HEK293T (cell line): Measurements from ENCODE around the gene CGB1.
"Not testable (repeated sequence)": the region's sequence is repeated elsewhere in the genome, so short reads cannot be mapped to it uniquely, and the experiment has no call there.

Source experiments
- BHLHE40 ChIP-seq: fragments of 450-650 bp; IDR thresholded peaks from 2 replicates; pipeline ENCODE4 v1.6.1; 2016; ENCODE audit warnings: mild to moderate bottlenecking, moderate library complexity, borderline replicate concordance
- ELF4 ChIP-seq: fragments of 450-650 bp; IDR thresholded peaks from 2 replicates; pipeline ENCODE4 v1.6.1; 2017; ENCODE audit warnings: antibody characterized with exemption
- FOXA1 ChIP-seq: fragments of 450-650 bp; IDR thresholded peaks from 2 replicates; pipeline ENCODE4 v1.6.1; 2016; ENCODE audit warnings: mild to moderate bottlenecking
- FOXK2 ChIP-seq: fragments of 450-650 bp; IDR thresholded peaks from 2 replicates; pipeline ENCODE4 v1.6.1; 2016; ENCODE audit warnings: mild to moderate bottlenecking
- FOXM1 ChIP-seq: fragments of 450-650 bp; IDR thresholded peaks from 2 replicates; pipeline ENCODE4 v1.6.1; 2017; ENCODE audit warnings: mild to moderate bottlenecking, borderline replicate concordance
- L3MBTL2 ChIP-seq: fragments of 450-650 bp; conservative IDR thresholded peaks from 2 replicates; pipeline ENCODE4 v1.6.1; 2016; ENCODE audit warnings: mild to moderate bottlenecking
- NFRKB ChIP-seq: fragments of 450-650 bp; IDR thresholded peaks from 2 replicates; pipeline ENCODE4 v1.6.1; 2016; ENCODE audit warnings: mild to moderate bottlenecking, moderate library complexity
- SP1 ChIP-seq: fragments of 450-650 bp; IDR thresholded peaks from 2 replicates; pipeline ENCODE4 v1.6.1; 2017
- SUZ12 ChIP-seq: fragments of 450-650 bp; IDR thresholded peaks from 2 replicates; pipeline ENCODE4 v1.6.1; 2016; ENCODE audit warnings: mild to moderate bottlenecking
- TARDBP ChIP-seq: fragments of 450-650 bp; IDR thresholded peaks from 2 replicates; pipeline ENCODE4 v1.6.1; 2016
- ZNF384 ChIP-seq: fragments of 450-650 bp; IDR thresholded peaks from 2 replicates; pipeline ENCODE4 v1.6.1; 2016
- TF ChIP-seq, protein P1 (sequence below): fragments of 450-650 bp; IDR thresholded peaks from 2 replicates; pipeline ENCODE4 v1.6.1; 2016

DNA sequence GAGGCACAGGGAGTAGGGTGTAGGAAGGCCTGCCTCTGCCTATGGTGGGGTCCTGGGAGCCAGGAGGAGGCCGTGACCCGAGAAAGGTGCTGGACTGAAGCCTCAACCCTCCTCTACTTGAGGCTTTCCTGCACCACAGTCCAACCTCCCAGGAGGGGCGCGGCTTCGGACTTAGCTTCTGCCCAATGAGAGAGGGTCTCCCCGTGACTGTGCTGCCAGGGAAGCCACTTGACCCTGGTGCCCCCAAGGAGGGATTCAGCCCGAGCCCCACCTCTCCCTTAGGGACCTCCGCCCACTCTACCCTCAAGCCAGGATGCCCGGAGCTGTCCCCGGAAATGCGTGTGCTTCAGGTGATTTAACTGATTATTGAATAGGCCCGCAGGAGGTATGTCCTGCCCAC is 12.3 kb upstream of the CGB1 start, which contains the start of gene CGB8:
- not testable (repeated sequence) for TF ChIP-seq NFRKB, SUZ12, TARDBP, FOXM1, BHLHE40, L3MBTL2, ZNF384, ELF4, SP1, FOXA1, FOXK2
- TF ChIP-seq, protein P1, sequence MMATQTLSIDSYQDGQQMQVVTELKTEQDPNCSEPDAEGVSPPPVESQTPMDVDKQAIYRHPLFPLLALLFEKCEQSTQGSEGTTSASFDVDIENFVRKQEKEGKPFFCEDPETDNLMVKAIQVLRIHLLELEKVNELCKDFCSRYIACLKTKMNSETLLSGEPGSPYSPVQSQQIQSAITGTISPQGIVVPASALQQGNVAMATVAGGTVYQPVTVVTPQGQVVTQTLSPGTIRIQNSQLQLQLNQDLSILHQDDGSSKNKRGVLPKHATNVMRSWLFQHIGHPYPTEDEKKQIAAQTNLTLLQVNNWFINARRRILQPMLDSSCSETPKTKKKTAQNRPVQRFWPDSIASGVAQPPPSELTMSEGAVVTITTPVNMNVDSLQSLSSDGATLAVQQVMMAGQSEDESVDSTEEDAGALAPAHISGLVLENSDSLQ = not testable (repeated sequence)
